K562 (cell line): Measurements from ENCODE around the gene CSKMT. TPM values are rescaled to one million over a fixed set of nuclear protein-coding genes. Genes with fewer than 3 reads are reported as not detected.
A peak's percentile ranks its signal among the peaks of the same experiment; 100 is the strongest.

Experiments used
- AFF4 ChIP-seq: sonication (generic); formaldehyde crosslinking; IDR thresholded peaks from 2 replicates; pipeline ENCODE4 v1.8.0; 2023; ENCODE audit warnings: mild to moderate bottlenecking, missing genetic modification reagents
- ASH1L ChIP-seq: fragments of 450-650 bp; IDR thresholded peaks from 2 replicates; pipeline ENCODE4 v1.6.1; 2018; ENCODE audit warnings: borderline replicate concordance, mild to moderate bottlenecking, low read depth; ENCODE audit not compliant: partially characterized antibody
- BMI1 ChIP-seq: fragments of 150-350 bp; IDR thresholded peaks from 2 replicates; pipeline ENCODE4 v1.6.1; 2014; ENCODE audit warnings: low read length
- CBFA2T2 ChIP-seq: fragments of 450-650 bp; conservative IDR thresholded peaks from 2 replicates; pipeline ENCODE4 v1.6.1; 2017; ENCODE audit warnings: mild to moderate bottlenecking
- CBX1 ChIP-seq: sonication (generic); IDR thresholded peaks from 2 replicates; pipeline ENCODE4 v1.6.1; 2016; ENCODE audit warnings: antibody characterized with exemption, low read depth, mild to moderate bottlenecking
- CHAMP1 ChIP-seq: fragments of 450-650 bp; IDR thresholded peaks from 2 replicates; pipeline ENCODE4 v1.6.1; 2016; ENCODE audit warnings: mild to moderate bottlenecking
- E2F5 ChIP-seq: sonication (generic); formaldehyde crosslinking; IDR thresholded peaks from 2 replicates; pipeline ENCODE4 v1.8.0; 2022; ENCODE audit warnings: mild to moderate bottlenecking, missing genetic modification reagents
- FOXP1 ChIP-seq: sonication (generic); formaldehyde crosslinking; IDR thresholded peaks from 2 replicates; pipeline ENCODE4 v1.8.0; 2022; ENCODE audit warnings: mild to moderate bottlenecking, missing genetic modification reagents
- HNRNPH1 ChIP-seq: fragments of 200-400 bp; formaldehyde crosslinking; optimal IDR thresholded peaks from 2 replicates; pipeline ENCODE3; 2017; ENCODE audit warnings: low read depth, mild to moderate bottlenecking, low read length, moderate library complexity
- HOXB6 ChIP-seq: fragments of 250-450 bp; sonication (Bioruptor Pico); IDR thresholded peaks from 2 replicates; pipeline ENCODE4 v1.5.1; 2022; ENCODE audit warnings: mild to moderate bottlenecking, borderline replicate concordance
- KDM1A ChIP-seq, 2 experiments: fragments of 450-650 bp; IDR thresholded peaks; 2 replicates each; pipeline ENCODE4 v1.6.1; 2016; ENCODE audit warnings: mild to moderate bottlenecking in 2 of 2
- MAX ChIP-seq: sonication (generic); formaldehyde crosslinking; IDR thresholded peaks from 2 replicates; pipeline ENCODE4 v1.9.0; 2022; ENCODE audit warnings: mild to moderate bottlenecking, missing genetic modification reagents
- NFIX ChIP-seq: fragments of 250-450 bp; sonication (Bioruptor Pico); IDR thresholded peaks from 2 replicates; pipeline ENCODE4 v1.4.0; 2020; ENCODE audit warnings: low read depth, mild to moderate bottlenecking, moderate library complexity
- OTX1 ChIP-seq: fragments of 450-650 bp; formaldehyde crosslinking; IDR thresholded peaks from 2 replicates; pipeline ENCODE4 v1.4.0; 2022; ENCODE audit warnings: mild to moderate bottlenecking
- PRDM10 ChIP-seq: fragments of 450-650 bp; IDR thresholded peaks from 2 replicates; pipeline ENCODE4 v1.6.1; 2018; ENCODE audit not compliant: partially characterized antibody
- RFX7 ChIP-seq: fragments of 250-450 bp; sonication (Bioruptor Pico); IDR thresholded peaks from 2 replicates; pipeline ENCODE4 v1.5.1; 2021; ENCODE audit warnings: mild to moderate bottlenecking
- SP1 ChIP-seq: sonication (generic); formaldehyde crosslinking; IDR thresholded peaks from 2 replicates; pipeline ENCODE4 v1.8.1; 2022; ENCODE audit warnings: mild to moderate bottlenecking, missing genetic modification reagents
- ZNF133 ChIP-seq: fragments of 250-450 bp; sonication (Bioruptor Pico); IDR thresholded peaks from 2 replicates; pipeline ENCODE4 v1.4.0; 2020; ENCODE audit warnings: mild to moderate bottlenecking
- ZNF696 ChIP-seq: fragments of 250-450 bp; sonication (Bioruptor Pico); conservative IDR thresholded peaks from 2 replicates; pipeline ENCODE4 v1.4.0; 2020; ENCODE audit warnings: mild to moderate bottlenecking, moderate library complexity
- polyA plus RNA-seq, 8 experiments: library from polyadenylated mRNA; depleted of rRNA in 4 of 8; stranded (reverse) in 5 of 8; unstranded in 3 of 8; fragments of >200 nt; fragmentation: Nextera tagmentation in 2 of 8; fragmentation: Illumina TruSeq in 1 of 8; extraction: Ambion mirVana in 2 of 8; extraction: Trizol in 1 of 8; gene quantifications; 2 replicates each; pipeline versions ENCODE4 v1.2.1 to v1.2.3, GENCODE V29; 2011 to 2014; ENCODE audit warnings: inconsistent platforms in 1 of 8, missing spikeins in 1 of 8
- total RNA-seq, 7 experiments: library from RNA; depleted of rRNA in 6 of 7; stranded (reverse); fragments of >200 nt in 6 of 7; fragmentation: Illumina TruSeq in 2 of 7; extraction: Trizol in 2 of 7; gene quantifications; 2 replicates each; pipeline versions ENCODE4 v1.2.1 to v1.2.3, GENCODE V29; 2011 to 2021; ENCODE audit warnings: low replicate concordance in 1 of 7

Gene CSKMT
- total and polyA plus RNA-seq, 9 of the 15 experiments (the other 6 are each of a cell fraction or from before 2014, with no cell fraction given) = 10.3 to 108 (median 27.2) TPM

- no peak for TF ChIP-seq OTX1 (CRISPR knock-in tag)
- TF ChIP-seq CHAMP1 = peak; percentile 78; the same call in 1 of the 2 replicates
- TF ChIP-seq AFF4 (CRISPR knock-in tag) = no peak; the same call in 1 of the 2 replicates
- TF ChIP-seq BMI1 = no peak
- TF ChIP-seq ZNF133 (CRISPR knock-in tag) = no peak
- TF ChIP-seq KDM1A (IDR thresholded peaks at IDR 0.05) = no peak; a peak in 1 of 4 replicates
- no peak for TF ChIP-seq HOXB6 (CRISPR knock-in tag)
- TF ChIP-seq NFIX (CRISPR knock-in tag) = no peak
- TF ChIP-seq FOXP1 (CRISPR knock-in tag) = no peak
- no peak for TF ChIP-seq CBFA2T2
- peak; percentile 16; the same call in 1 of the 2 replicates for TF ChIP-seq SP1 (CRISPR knock-in tag)
- no peak for TF ChIP-seq ZNF696 (CRISPR knock-in tag)
- peak; percentile 80 for TF ChIP-seq PRDM10
- TF ChIP-seq RFX7 = no peak
- no peak for TF ChIP-seq MAX (CRISPR knock-in tag)
- no peak for TF ChIP-seq E2F5 (CRISPR knock-in tag)
- no peak for TF ChIP-seq HNRNPH1
- TF ChIP-seq ASH1L = no peak
- no peak for TF ChIP-seq CBX1
These were observed 6.1 kb downstream of the CSKMT start (continued) for GRCh38 chr11:62671236-62671607.
